NB4 (cell line): Measurements from ENCODE around the gene SCAP.

Experiments
- DNase-seq: peaks from one replicate; pipeline ENCODE4 v3.0.0; 2010; ENCODE audit warnings: low read depth
- H3K4me3 ChIP-seq: one replicate; pipeline ENCODE4 v1.5.1; 2011; ENCODE audit warnings: mild to moderate bottlenecking, low read depth, low read length, moderate library complexity
- MYC ChIP-seq: IDR thresholded peaks from 2 replicates; pipeline ENCODE4 v1.6.1; 2011; ENCODE audit warnings: low read depth, low read length
- POLR2A ChIP-seq: IDR thresholded peaks from 2 replicates; pipeline ENCODE4 v1.6.1; 2011; ENCODE audit warnings: mild to moderate bottlenecking; ENCODE audit not compliant: insufficient read length; ENCODE audit errors: extremely low read depth
- TF ChIP-seq, protein P1 (sequence below): IDR thresholded peaks from 2 replicates; pipeline ENCODE4 v1.6.1; 2011; ENCODE audit warnings: low read depth, low read length
- TF ChIP-seq, protein P2 (sequence below): IDR thresholded peaks from one replicate; pipeline ENCODE4 v1.5.1; 2012; ENCODE audit warnings: low read depth, low read length

Gene SCAP

DNA sequence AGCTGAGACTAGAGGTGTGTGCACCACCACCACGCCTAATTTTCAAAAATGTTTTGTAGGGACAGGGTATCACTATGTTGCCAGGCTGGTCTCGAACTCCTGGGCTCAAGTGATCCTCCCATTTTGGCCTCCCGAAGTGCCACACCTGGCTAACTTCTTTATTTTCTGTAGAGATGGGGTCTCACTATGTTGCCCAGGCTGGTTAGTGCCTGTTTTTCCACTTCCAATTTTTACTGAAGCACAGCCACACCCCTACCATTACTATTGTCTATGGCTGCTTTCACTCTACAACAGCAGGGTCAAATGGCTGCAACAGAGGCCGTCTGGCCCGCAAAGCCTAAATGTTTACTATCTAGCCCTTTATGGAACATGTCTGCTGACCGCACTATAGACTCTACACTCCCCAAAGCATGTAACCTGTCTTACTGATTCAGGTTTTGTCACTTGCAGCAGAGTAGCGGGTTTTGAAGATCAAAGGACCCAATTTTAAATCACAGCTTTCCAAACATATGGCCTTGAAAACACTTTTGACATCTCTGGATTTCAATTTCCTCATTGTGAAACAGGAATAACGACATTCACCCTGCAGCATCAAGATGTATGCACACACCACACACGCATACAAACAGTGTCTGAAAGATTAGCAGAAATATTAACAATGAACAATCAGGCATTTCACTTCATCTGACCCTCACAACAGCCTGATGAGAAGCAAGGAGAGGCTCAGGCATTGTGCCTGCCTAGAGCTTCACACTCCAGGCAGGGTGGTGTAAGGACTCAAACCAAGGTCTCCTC, 46.1 kb downstream of the SCAP start:
- no peak for DNase-seq
- TF ChIP-seq MYC, result no peak
- no peak for TF ChIP-seq POLR2A
- TF ChIP-seq, protein P1, sequence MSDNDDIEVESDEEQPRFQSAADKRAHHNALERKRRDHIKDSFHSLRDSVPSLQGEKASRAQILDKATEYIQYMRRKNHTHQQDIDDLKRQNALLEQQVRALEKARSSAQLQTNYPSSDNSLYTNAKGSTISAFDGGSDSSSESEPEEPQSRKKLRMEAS, result no peak
- TF ChIP-seq, protein P2, sequence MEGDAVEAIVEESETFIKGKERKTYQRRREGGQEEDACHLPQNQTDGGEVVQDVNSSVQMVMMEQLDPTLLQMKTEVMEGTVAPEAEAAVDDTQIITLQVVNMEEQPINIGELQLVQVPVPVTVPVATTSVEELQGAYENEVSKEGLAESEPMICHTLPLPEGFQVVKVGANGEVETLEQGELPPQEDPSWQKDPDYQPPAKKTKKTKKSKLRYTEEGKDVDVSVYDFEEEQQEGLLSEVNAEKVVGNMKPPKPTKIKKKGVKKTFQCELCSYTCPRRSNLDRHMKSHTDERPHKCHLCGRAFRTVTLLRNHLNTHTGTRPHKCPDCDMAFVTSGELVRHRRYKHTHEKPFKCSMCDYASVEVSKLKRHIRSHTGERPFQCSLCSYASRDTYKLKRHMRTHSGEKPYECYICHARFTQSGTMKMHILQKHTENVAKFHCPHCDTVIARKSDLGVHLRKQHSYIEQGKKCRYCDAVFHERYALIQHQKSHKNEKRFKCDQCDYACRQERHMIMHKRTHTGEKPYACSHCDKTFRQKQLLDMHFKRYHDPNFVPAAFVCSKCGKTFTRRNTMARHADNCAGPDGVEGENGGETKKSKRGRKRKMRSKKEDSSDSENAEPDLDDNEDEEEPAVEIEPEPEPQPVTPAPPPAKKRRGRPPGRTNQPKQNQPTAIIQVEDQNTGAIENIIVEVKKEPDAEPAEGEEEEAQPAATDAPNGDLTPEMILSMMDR, result no peak
- H3K4me3 ChIP-seq, result no peak overlapping the region

DNA sequence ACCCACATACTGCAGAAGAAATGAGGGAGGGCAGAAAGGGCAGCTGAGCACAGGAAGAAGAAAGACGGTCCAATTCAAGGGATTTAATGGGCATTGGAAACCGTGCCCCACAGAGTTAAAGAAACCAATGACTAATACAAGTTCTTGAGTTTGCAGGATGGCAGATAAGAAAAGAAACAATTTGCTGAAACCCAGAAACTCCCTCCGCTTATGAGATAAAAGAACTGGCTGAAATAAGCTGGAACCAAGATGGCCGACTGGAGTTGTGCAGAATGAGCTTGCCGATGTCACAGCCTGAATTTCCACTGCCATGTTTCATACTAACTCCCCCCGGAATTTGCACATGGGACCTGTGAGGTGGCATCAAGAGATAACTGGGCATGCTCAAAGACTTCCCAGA, 47.1 kb downstream of the SCAP start:
- H3K4me3 ChIP-seq, result no peak overlapping the region
- DNase-seq, result no peak
- TF ChIP-seq, protein P1, result no peak
- no peak for TF ChIP-seq MYC

DNA sequence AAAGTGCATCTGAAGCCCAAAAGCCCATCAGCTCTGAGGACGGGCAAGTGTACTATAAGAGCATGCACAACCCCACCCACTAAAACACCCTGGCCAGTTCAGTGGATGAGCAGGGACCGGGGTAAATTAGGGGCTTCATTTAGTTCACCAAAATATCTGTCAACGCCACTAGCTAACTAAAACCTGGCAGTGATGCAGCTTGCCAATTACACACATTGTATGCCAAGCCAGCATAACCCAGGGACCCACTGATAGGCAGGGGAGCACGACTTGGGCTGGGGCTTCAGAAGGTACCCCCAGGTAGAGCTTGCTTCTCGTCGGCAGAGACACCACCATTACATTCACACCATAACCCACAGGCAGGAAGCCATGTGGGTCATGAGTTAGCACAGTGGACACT, 47.9 kb downstream of the SCAP start:
- H3K4me3 ChIP-seq, result no peak overlapping the region
- no peak for DNase-seq
- TF ChIP-seq POLR2A (no peak), MYC (no peak)
- TF ChIP-seq, protein P1, result no peak
- TF ChIP-seq, protein P2, result no peak

DNA sequence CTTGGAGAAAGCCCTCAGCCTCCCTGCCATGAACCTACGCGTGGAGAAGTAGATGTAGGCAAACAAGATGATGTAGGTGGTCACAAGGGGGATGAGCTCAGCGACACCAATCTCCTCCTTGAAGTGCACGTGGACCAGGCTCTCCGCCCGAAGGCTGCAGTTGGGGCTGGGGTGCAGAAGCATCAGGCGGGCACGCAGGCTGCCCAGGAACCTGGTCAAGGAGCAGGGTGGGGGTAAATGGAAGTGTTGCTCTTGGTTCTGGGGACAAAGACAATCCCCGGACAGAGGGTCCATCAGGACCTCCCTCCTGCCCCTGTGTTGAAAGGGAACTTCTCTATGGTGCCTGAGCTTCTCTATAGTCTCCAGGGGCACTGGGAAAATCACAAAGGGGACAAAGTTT, 49.8 kb downstream of the SCAP start:
- no peak overlapping the region for H3K4me3 ChIP-seq
- DNase-seq, result no peak
- TF ChIP-seq, protein P2, result no peak
- TF ChIP-seq MYC, result no peak
- TF ChIP-seq, protein P1, result no peak
- TF ChIP-seq POLR2A, result no peak

DNA sequence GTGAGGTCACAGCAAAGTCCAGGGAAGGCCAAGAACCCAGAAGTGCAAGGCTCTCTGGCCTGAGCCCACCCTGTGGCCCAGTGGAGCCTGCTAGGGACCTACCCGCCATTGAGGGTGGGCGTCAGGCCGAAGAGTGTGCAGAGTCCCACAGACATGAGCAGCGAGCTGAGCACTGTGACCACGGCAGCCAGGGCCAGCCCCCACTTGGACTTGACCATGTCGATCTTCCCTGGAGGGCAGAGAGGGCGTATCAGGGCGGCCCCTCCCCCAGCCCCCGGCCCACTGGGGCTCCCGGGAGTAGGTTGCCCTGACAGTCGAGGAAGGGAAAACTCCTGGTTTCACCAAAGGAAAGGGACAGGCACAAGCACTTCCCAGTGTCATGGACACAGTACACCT, 50.4 kb downstream of the SCAP start:
- TF ChIP-seq, protein P2, result no peak
- TF ChIP-seq MYC, result no peak
- TF ChIP-seq POLR2A, result no peak
- H3K4me3 ChIP-seq, result no peak overlapping the region
- DNase-seq, result no peak

DNA sequence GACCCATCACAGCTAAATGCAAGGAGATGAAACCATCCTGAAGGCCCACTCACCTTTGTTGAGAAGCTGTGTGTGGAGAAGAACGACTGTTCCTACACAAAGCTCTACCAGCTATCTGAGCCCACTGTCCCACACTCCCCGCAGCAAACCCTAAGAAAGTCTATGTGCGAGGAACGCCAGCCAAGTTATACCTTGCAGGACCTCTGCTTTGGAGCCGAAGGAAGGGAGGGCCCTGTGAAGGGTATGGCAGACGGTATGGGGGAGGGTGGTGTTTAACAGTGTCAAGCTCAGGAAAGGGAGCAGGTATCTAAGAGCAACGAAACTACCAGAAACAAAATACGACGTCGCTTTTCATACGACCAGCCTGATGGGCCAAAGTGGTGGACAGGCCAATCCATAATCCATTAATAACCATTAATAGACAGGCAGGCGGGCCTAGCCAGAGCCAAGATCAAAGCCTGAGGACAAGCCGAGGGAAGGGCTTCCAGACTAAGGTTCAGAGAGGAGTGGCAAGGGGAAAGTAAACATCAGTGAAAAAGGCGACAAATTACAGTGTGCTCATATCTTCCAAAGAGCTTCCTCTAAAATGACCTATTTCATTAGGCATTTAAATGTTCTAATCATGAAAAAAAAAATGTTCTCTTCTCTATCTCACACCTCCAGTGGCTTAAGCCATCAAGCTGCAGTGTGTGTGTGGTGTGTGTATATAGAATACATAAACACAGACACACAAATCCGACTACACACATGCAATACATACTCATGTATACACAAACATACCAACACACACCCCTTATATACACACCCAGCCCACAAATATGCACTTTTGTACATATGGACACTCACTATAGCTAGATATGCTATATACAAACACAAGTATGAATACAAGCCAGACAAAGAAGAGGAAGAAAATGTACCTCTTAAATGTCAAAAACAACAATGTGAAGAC, 51.0 kb downstream of the SCAP start:
- H3K4me3 ChIP-seq, result no peak overlapping the region
- TF ChIP-seq, protein P2, result no peak
- TF ChIP-seq POLR2A, result no peak
- TF ChIP-seq, protein P1, result no peak
- DNase-seq, result no peak
